IPS-NIHi7 (cell line): ENCODE results near the gene KCNE2.
"Not testable (repeated sequence)": the region's sequence is repeated elsewhere in the genome, so short reads cannot be mapped to it uniquely, and the experiment has no call there.

Experiments used
- DNase-seq: peaks from one replicate; pipeline ENCODE4 v3.0.0; 2012; ENCODE audit warnings: mixed read lengths; ENCODE audit errors: extremely low spot score

KCNE2 gene

GRCh38 chr21:34353182-34353581 lies 10.6 kb upstream of the KCNE2 start:
- DNase-seq: no peak

GRCh38 chr21:34354836-34355235 lies 9.0 kb upstream of the KCNE2 start:
- no peak for DNase-seq

GRCh38 chr21:34355570-34355969 lies 8.2 kb upstream of the KCNE2 start:
- no peak for DNase-seq

- DNase-seq: no peak
Observed at GRCh38 chr21:34357889-34358288, 5.9 kb upstream of the KCNE2 start.

GRCh38 chr21:34358866-34359265 lies 4.9 kb upstream of the KCNE2 start:
- no peak for DNase-seq

GRCh38 chr21:34360488-34361241 lies 3.1 kb upstream of the KCNE2 start:
- no peak for DNase-seq

GRCh38 chr21:34362136-34362444 lies 1.7 kb upstream of the KCNE2 start:
- no peak for DNase-seq

- DNase-seq: no peak
Observed at GRCh38 chr21:34362670-34363069, 1.1 kb upstream of the KCNE2 start.

- no peak for DNase-seq
Observed at GRCh38 chr21:34364921-34365320, 1.1 kb downstream of the KCNE2 start.

GRCh38 chr21:34365809-34366208 lies 2.0 kb downstream of the KCNE2 start:
- DNase-seq: no peak

- DNase-seq: peak; percentile 38
Observed at GRCh38 chr21:34367320-34367935, 3.6 kb downstream of the KCNE2 start.

- no peak for DNase-seq
Observed at GRCh38 chr21:34369741-34370140, 5.9 kb downstream of the KCNE2 start.

- DNase-seq: no peak
Observed at GRCh38 chr21:34372321-34372720, 8.5 kb downstream of the KCNE2 start.

- not testable (repeated sequence) for DNase-seq
Observed at GRCh38 chr21:34374462-34374861, 10.7 kb downstream of the KCNE2 start.

GRCh38 chr21:34374940-34375618 lies 11.3 kb downstream of the KCNE2 start, which contains the start of gene SMIM11:
TSS of gene SMIM11 (plus strand) at chr21:34375507. CDS start at chr21:34379505, 3,998 bp downstream.
- DNase-seq: not testable (repeated sequence)

GRCh38 chr21:34375619-34375972 lies 11.8 kb downstream of the KCNE2 start:
- DNase-seq: not testable (repeated sequence)

- DNase-seq: not testable (repeated sequence)
Observed at GRCh38 chr21:34383138-34383537, 19.3 kb downstream of the KCNE2 start.

GRCh38 chr21:34383724-34384415 lies 20.1 kb downstream of the KCNE2 start:
- not testable (repeated sequence) for DNase-seq

- not testable (repeated sequence) for DNase-seq
Observed at GRCh38 chr21:34400522-34400921, 36.7 kb downstream of the KCNE2 start.

GRCh38 chr21:34404742-34405141 lies 40.9 kb downstream of the KCNE2 start:
- not testable (repeated sequence) for DNase-seq

- DNase-seq: not testable (repeated sequence)
Observed at GRCh38 chr21:34405686-34406085, 41.9 kb downstream of the KCNE2 start.

- not testable (repeated sequence) for DNase-seq
Observed at GRCh38 chr21:34406102-34406501, 42.3 kb downstream of the KCNE2 start.
